Activated CD4-positive, alpha-beta T cell treated with anti-CD3 and anti-CD28 coated beads, Interleukin-2, amount 50 U/mL, for 48 hours (primary cell): ENCODE results near the gene VOPP1.
A peak's percentile ranks its signal among the peaks of the same experiment; 100 is the strongest.
"Not testable (repeated sequence)": the region's sequence is repeated elsewhere in the genome, so short reads cannot be mapped to it uniquely, and the experiment has no call there.

Experiments
- DNase-seq, 2 experiments: peaks; one replicate each; pipeline ENCODE4 v3.0.0-alpha.2; 2020

Gene VOPP1

GRCh38 chr7:55572378-55573233 lies at the start of gene VOPP1:
Gene VOPP1 (minus strand): TSS chr7:55572502. CDS start chr7:55572324, 178 bp downstream.
- peak; percentile 54 to 62 for DNase-seq

GRCh38 chr7:55618913-55619312 lies 46.6 kb upstream of the VOPP1 start:
- no peak for DNase-seq

- DNase-seq = not testable (repeated sequence)
Measured at GRCh38 chr7:55614365-55615064, 42.2 kb upstream of the VOPP1 start.

- DNase-seq = not testable (repeated sequence)
Measured at GRCh38 chr7:55609726-55610125, 37.4 kb upstream of the VOPP1 start.

- DNase-seq = not testable (repeated sequence)
Measured at GRCh38 chr7:55605661-55606060, 33.4 kb upstream of the VOPP1 start.

GRCh38 chr7:55597944-55598499 lies 25.7 kb upstream of the VOPP1 start:
- DNase-seq = not testable (repeated sequence)

- DNase-seq = not testable (repeated sequence)
Measured at GRCh38 chr7:55597214-55597739, 25.0 kb upstream of the VOPP1 start.

- DNase-seq = no peak
Measured at GRCh38 chr7:55595511-55595910, 23.2 kb upstream of the VOPP1 start.

- no peak for DNase-seq
Measured at GRCh38 chr7:55594870-55595269, 22.6 kb upstream of the VOPP1 start.

GRCh38 chr7:55594414-55594813 lies 22.1 kb upstream of the VOPP1 start:
- no peak for DNase-seq

GRCh38 chr7:55593515-55594318 lies 21.4 kb upstream of the VOPP1 start:
- DNase-seq = peak; percentile 84 to 88

GRCh38 chr7:55593172-55593514 lies 20.8 kb upstream of the VOPP1 start:
- DNase-seq = no peak

GRCh38 chr7:55592492-55592891 lies 20.2 kb upstream of the VOPP1 start:
- no peak for DNase-seq

GRCh38 chr7:55591282-55591931 lies 19.1 kb upstream of the VOPP1 start:
- DNase-seq = no peak

GRCh38 chr7:55590517-55591281 lies 18.4 kb upstream of the VOPP1 start:
- DNase-seq = no peak

GRCh38 chr7:55589905-55590304 lies 17.6 kb upstream of the VOPP1 start:
- DNase-seq = no peak

GRCh38 chr7:55588976-55589604 lies 16.8 kb upstream of the VOPP1 start:
- no peak for DNase-seq

- DNase-seq = no peak
Measured at GRCh38 chr7:55588379-55588699, 16.0 kb upstream of the VOPP1 start.

- DNase-seq = no peak
Measured at GRCh38 chr7:55587687-55588378, 15.5 kb upstream of the VOPP1 start.

- DNase-seq = not testable (repeated sequence)
Measured at GRCh38 chr7:55582656-55583055, 10.4 kb upstream of the VOPP1 start.
